ENCODE measurements around the gene MUCL3.

The MUCL3 gene

DNA sequence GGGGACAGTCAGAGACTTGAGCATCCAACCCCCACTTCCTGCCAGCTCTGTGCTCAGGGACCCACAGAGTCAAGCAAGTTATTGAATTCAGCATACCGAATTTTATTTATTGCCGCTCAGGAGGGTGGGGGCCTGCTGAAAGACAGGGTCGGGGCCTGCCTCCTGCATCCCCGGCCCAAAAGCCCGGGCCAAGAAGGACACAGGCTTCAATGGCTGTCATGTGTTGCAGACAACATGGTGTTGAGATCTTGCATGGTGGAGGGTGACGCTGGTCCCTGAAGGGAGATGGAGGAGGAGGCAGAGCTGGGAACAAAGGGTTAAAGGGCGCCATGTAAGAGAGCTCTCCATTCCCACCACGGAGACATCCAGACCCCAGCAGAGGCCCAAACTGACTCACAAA lies 9.5 kb upstream of the MUCL3 start:
- H3K4me3 ChIP-seq (ENCODE audit: low read length): no peak overlapping the region
- no peak for DNase-seq (ENCODE audit: low read depth)
- TF ChIP-seq, protein P1, sequence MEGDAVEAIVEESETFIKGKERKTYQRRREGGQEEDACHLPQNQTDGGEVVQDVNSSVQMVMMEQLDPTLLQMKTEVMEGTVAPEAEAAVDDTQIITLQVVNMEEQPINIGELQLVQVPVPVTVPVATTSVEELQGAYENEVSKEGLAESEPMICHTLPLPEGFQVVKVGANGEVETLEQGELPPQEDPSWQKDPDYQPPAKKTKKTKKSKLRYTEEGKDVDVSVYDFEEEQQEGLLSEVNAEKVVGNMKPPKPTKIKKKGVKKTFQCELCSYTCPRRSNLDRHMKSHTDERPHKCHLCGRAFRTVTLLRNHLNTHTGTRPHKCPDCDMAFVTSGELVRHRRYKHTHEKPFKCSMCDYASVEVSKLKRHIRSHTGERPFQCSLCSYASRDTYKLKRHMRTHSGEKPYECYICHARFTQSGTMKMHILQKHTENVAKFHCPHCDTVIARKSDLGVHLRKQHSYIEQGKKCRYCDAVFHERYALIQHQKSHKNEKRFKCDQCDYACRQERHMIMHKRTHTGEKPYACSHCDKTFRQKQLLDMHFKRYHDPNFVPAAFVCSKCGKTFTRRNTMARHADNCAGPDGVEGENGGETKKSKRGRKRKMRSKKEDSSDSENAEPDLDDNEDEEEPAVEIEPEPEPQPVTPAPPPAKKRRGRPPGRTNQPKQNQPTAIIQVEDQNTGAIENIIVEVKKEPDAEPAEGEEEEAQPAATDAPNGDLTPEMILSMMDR (conservative IDR thresholded peaks at IDR 0.05; ENCODE audit: low read length): no peak

DNA sequence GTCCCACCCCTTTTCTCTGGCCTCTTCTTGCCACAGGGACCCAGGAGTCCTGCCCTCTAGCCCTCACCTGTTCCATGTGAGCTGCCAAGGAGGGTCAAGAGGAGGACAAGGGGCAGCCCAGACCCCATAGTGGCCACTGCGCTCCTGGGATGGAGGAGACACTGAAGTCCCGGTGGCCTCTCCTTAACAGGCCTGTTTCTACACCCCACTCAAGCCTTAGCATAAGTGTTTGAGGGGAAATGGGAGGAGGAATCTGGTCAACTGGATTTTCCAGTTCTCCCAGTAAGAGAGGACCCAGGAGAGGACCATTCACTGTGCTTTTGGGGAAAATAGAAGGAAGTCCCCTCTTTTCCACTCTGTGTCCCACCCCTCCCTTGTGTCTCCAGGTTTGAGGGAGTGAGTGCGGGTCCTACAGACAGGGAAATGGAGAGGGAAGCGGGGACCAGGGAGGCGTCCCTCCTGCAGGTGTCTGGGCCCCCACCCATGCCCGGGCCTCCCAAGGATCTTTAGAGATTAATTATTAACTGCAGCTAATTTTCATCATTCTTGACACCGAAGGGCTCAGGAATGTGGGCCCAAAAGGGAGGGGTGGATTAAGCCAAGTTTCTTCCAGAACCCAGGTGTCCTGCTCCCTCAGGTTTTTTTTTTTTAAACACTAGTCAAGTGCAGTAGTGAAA lies 8.7 kb upstream of the MUCL3 start, which contains the start of gene SFTA2:
Gene SFTA2, minus strand, starts transcription at position 202 of the 677 bp plus-strand sequence. Its CDS starts 74 bp downstream, at position 128.
- H3K4me3 ChIP-seq (ENCODE audit: low read length): no peak within 1 kb of the TSS
- no peak for DNase-seq (ENCODE audit: low read depth)
- TF ChIP-seq, protein P1 (conservative IDR thresholded peaks at IDR 0.05; ENCODE audit: low read length): no peak

DNA sequence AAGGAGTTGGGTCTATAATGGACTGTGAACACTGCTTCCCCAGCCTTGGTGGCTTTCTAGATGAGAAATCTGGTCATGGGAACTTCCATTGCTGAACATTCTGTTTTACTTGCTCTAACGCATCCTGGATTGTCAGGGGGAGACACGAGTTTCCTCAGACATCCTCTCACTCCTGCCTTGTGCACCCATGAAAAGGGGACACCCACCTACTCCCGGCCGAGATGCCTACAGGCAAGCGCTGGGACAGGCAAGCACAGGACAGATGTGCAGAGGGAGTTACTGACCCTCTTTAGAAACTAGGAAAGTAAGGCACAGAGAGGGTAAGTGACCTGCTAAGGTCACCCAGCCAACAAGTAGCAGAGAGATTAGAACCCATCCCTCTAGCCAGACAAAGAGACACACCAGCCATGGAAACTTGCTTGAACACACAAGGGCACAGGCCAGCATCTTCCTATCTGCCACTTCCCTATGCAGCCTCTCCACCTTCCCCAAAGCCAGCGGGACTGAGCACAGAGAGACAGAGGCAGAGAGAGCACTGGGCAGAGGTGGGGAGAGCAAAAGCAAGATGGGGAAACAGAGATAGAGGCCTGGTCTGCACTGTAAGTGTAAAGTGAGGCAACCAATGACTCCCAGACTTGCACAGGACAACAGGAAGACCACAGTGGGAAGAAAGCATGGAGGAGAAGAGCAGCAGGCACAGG lies 8.0 kb upstream of the MUCL3 start:
- TF ChIP-seq, protein P1 (conservative IDR thresholded peaks at IDR 0.05; ENCODE audit: low read length): no peak
- DNase-seq (ENCODE audit: low read depth): no peak
- H3K4me3 ChIP-seq (ENCODE audit: low read length): no peak overlapping the region

DNA sequence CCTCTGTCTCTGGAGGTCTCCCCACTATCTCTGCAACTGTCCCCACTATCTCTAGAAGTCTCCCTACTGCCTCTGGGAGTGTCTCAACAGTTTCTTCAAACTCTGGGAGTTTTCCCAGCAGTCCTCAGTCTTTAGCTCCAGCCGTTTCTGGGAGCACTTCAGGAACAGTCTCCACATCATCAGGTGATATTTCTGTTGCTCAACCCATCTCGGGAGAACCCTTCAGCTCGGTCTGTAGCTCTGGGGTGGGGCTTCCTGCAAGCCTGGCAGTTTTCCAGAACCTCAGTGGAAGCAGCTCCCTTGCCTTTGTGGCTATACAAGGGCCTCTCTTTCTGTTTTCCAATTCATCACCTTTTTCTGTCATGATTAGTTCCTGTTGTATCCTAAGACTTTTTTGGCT lies 5.8 kb upstream of the MUCL3 start:
- no peak for DNase-seq (ENCODE audit: low read depth)
- TF ChIP-seq, protein P1 (conservative IDR thresholded peaks at IDR 0.05; ENCODE audit: low read length): no peak

DNA sequence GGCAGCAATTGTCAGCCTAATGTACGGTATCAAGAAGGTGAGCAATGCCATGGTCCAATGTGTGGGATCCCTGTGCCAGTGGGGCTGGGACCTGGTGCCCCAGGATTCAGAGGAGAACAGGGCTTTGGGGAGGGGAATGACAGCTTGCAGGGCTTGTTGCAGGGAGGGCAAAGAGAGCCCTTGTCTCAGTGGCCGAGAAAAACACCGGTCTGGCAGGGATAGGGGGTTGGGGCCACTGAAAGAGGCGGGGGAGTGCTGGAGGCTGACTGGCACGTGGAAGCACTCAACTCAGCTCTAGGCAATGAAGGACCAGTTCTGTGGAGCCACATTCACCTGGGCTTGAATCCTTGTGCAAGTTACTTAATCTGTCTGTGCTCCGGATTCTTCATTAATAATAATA lies 3.5 kb upstream of the MUCL3 start:
- TF ChIP-seq, protein P1 (conservative IDR thresholded peaks at IDR 0.05; ENCODE audit: low read length): no peak
- H3K4me3 ChIP-seq (ENCODE audit: low read length): no peak overlapping the region
- no peak for DNase-seq (ENCODE audit: low read depth)

More for the DNA sequence above, 5.8 kb upstream of the MUCL3 start:
- H3K4me3 ChIP-seq (ENCODE audit: low read length): no peak overlapping the region

DNA sequence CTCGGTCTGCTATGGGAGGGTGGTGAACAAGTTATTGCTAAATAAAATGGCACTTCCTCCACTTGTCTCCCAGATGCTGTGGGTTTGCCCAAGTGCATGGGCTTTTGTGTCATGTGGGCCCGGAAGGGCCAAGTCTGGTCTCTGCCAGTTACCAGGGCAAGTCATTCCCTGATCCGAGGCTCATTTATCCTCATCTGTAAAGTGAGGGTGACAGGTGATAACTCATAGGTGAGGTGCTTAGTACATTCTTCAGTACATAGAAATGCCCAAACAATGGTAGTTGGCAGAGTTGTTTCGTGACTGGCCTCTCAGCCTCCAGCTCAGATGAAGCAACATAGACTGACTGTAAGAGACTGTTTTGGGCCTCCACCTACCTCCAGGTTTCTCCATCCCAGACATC lies 2.0 kb upstream of the MUCL3 start:
- no peak overlapping the region for H3K4me3 ChIP-seq (ENCODE audit: low read length)
- TF ChIP-seq, protein P1 (conservative IDR thresholded peaks at IDR 0.05; ENCODE audit: low read length): no peak
- no peak for DNase-seq (ENCODE audit: low read depth)

DNA sequence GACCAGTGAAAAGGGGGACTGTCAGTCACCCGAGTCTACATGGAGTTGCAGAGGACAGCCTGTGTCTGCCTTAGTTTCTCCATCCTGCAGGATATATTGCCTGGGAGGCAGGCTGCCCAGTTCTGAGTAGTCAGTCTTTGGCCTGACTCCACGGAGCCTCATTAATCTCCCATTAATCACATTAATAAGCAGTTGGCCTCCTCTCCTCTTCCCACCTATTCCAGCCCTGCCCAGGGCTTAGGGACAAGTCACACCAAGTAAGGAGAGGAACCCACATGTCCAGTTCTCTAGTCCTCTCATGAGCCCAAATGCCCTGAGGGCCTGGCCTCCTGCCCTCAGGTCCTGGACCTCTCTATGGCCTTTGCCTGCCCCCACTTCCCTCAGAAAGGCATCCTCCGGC lies 1.3 kb upstream of the MUCL3 start:
- TF ChIP-seq, protein P1 (conservative IDR thresholded peaks at IDR 0.05; ENCODE audit: low read length): no peak
- peak; percentile 29 for DNase-seq (ENCODE audit: low read depth)
- H3K4me3 ChIP-seq (ENCODE audit: low read length): no peak overlapping the region
